ENCODE results near the gene EXOSC2.

- TF ChIP-seq CTCF (conservative IDR thresholded peaks at IDR 0.05 in 1 of 2, IDR thresholded peaks at IDR 0.05 in 1 of 2; ENCODE audit: low read depth in 1 of 2, low read length in 2 of 2) = no peak
- TF ChIP-seq EZH2 (IDR thresholded peaks at IDR 0.05; ENCODE audit: low read length, missing control alignments) = no peak
These were observed 52.2 kb downstream of the EXOSC2 start for GRCh38 chr9:130745829-130746228.
